BLaER1 (cell line): ENCODE measurements around the gene TSPAN18.

Experiments used
- H3K27ac ChIP-seq: shearing (Covaris generic); formaldehyde crosslinking; 2 replicates; pipeline ENCODE4 v1.8.1; 2022
- H3K27me3 ChIP-seq: shearing (Covaris generic); formaldehyde crosslinking; 2 replicates; pipeline ENCODE4 v1.8.1; 2022
- H3K36me3 ChIP-seq: shearing (Covaris generic); formaldehyde crosslinking; 2 replicates; pipeline ENCODE4 v1.8.1; 2022
- H3K4me1 ChIP-seq: shearing (Covaris generic); formaldehyde crosslinking; 2 replicates; pipeline ENCODE4 v1.8.1; 2022
- H3K4me2 ChIP-seq: shearing (Covaris generic); formaldehyde crosslinking; 2 replicates; pipeline ENCODE4 v1.8.1; 2022
- H3K4me3 ChIP-seq: shearing (Covaris generic); formaldehyde crosslinking; 2 replicates; pipeline ENCODE4 v1.8.1; 2022
- H3K9ac ChIP-seq: shearing (Covaris generic); formaldehyde crosslinking; 2 replicates; pipeline ENCODE4 v1.8.1; 2022
- H3K9me3 ChIP-seq: shearing (Covaris generic); formaldehyde crosslinking; 2 replicates; pipeline ENCODE4 v1.8.1; 2022
- H4K20me1 ChIP-seq: shearing (Covaris generic); formaldehyde crosslinking; 2 replicates; pipeline ENCODE4 v1.8.1; 2022
- Cebpa-rat ChIP-seq: shearing (Covaris generic); IDR thresholded peaks from 2 replicates; pipeline ENCODE4 v1.8.1; 2022

Gene TSPAN18

DNA sequence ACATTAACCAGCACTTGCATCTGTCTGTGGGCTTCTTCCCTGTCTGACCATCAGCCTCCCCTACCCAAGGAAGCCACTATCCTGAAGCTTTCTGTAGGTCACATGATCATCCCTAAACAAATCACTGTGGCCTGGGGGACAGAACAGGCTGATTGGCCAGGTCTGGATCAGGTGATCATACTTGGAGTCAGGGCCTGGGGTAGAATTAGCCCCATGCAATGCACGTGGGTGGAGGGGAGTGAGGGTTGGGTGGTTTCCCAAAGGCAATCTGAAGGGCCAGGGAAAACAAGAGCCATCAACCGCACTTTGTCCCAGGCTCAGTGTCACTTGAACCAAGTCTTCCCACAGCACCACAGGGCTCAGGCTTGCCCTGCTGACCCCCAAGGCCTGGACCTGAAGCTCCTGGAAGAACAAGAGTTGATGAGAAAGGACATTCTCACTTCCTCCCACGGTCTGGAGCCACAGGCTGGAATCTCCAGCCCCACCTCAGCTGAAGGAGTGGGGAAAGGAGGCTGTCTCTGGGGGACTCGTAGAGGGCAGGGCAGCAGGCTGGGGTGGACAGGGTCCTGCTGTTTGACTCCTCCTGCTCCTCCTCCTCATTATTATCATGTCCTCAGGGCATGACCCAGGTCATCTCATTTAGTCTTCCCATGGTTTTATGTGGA, 31.5 kb upstream of the TSPAN18 start:
- Histone ChIP-seq H3K27me3 (peaks cover 25% of the 10 kb centered on the region), H4K20me1 (no peaks in the 10 kb centered on the region)

DNA sequence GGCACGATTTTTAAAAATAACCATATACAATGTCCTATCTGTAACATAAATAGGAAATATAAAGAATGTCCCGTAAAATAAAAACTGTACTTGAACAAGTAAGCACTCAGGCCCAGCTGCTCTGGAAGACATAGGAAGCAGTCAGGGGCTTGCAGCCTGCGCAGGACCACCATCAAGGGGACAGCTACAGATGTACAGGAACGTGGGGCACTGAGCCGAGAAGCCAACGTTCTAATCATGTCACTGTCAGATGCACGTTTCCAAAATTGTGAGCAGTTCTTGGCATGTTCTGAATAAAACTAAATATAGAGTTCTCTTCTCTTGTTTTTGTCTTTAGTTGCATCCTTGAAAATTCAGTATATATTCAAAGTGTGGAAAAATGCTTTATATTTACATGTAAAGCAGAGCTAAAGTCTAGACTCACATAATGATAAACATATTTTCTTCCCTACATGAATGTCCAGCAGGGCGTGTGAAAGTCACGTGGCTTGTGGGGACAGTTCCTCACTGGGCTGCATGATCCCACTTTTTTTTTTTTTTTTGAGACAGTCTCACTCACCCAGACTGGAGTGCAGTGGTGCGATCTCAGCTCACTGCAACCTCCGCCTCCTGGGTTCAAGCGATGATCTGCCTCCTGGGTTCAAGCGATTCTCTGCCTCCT, 28.4 kb upstream of the TSPAN18 start:
- H3K9ac ChIP-seq: no peak overlapping the region
- no peak overlapping the region for H3K4me2 ChIP-seq
- no peak overlapping the region for H3K4me3 ChIP-seq
- H4K20me1 ChIP-seq: no peaks in the 10 kb centered on the region
- H3K27ac ChIP-seq: no peak overlapping the region
- peaks cover 4% of the 10 kb centered on the region for H3K9me3 ChIP-seq
- H3K36me3 ChIP-seq: no peaks in the 10 kb centered on the region
- peaks cover 25% of the 10 kb centered on the region for H3K27me3 ChIP-seq
- H3K4me1 ChIP-seq: no peaks in the 10 kb centered on the region
- TF ChIP-seq Cebpa-rat: no peak

More for the DNA sequence above, 31.5 kb upstream of the TSPAN18 start:
- TF ChIP-seq Cebpa-rat: no peak
- H3K4me2 ChIP-seq: no peak overlapping the region
- H3K27ac ChIP-seq: no peak overlapping the region
- no peak overlapping the region for H3K4me3 ChIP-seq
- H3K9me3 ChIP-seq: no peaks in the 10 kb centered on the region
- no peak overlapping the region for H3K9ac ChIP-seq
- H3K4me1 ChIP-seq: no peaks in the 10 kb centered on the region
- no peaks in the 10 kb centered on the region for H3K36me3 ChIP-seq

DNA sequence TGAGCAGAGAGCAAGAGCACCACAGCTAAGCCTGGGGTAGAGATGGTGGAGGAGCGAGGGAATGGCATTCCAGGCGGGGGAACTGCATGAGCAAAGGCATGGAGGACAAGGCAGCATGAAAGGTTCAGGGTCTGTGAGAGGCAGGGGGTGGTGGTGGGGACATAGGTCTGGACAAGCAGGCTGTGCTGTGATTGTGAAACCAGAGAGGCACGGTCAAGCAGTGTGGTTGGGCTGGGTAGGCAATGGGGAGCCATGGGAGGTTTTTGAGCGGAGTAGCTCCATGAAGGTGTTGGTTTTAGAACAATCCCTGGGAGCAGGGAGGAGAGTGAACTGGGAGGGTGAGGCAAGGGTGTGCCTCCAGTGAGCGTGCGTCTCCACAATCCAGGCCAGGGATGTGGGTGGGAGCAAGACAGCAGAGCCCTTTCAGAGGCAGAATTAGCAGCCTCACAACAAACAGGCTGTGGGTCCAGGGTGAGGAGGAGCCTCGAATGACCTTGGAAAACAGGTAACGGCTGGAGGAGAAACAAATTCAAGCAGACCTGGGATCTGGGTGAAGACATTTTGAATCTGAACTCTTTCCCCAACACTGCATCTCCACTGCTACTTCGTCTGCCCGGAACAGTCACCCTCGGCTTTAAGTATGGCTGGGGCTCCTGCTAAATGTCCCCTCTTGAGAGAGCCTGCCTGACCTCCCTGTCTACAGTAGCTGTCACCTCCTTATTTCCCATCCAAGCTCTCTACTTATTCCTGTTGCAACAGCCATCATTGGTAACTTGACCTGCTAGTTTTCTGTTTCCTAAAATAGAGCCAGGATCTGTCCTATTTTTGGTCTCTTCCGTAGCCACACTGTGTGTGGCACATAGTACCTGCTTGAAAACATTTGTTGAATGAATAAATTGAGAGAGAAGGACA, 27.0 kb upstream of the TSPAN18 start:
- peaks cover 13% of the 10 kb centered on the region for H3K9me3 ChIP-seq
- no peaks in the 10 kb centered on the region for H3K36me3 ChIP-seq
- H3K9ac ChIP-seq: no peak overlapping the region
- no peak overlapping the region for H3K4me2 ChIP-seq
- no peak overlapping the region for H3K4me3 ChIP-seq
- peaks cover 25% of the 10 kb centered on the region for H3K27me3 ChIP-seq
- H4K20me1 ChIP-seq: no peaks in the 10 kb centered on the region
- H3K4me1 ChIP-seq: no peaks in the 10 kb centered on the region
- TF ChIP-seq Cebpa-rat: no peak
- no peak overlapping the region for H3K27ac ChIP-seq

DNA sequence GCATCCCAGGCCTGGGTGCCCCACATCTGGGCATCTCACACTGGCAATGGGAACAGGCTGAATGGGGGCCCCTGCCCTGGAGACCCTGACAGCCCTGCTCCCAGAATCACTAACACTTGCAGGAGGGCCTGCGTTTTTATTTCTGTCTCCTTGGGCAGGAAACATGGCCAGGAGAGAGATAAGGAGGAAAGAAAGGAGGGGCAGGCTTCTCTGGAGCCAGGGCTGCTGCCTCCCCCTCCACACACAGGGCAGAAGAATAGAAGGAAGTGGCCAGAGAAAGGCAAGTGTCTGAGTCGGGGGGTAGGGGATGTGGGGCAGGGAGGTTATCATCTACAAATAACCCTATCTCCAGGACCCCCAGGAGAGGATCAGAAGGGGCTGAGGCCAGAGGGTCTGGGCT, 25.5 kb upstream of the TSPAN18 start:
- no peaks in the 10 kb centered on the region for H3K36me3 ChIP-seq
- H4K20me1 ChIP-seq: no peaks in the 10 kb centered on the region
- H3K9me3 ChIP-seq: peaks cover 13% of the 10 kb centered on the region
- H3K9ac ChIP-seq: no peak overlapping the region
- H3K4me2 ChIP-seq: no peak overlapping the region
- no peaks in the 10 kb centered on the region for H3K4me1 ChIP-seq
- no peak overlapping the region for H3K27ac ChIP-seq
- no peak for TF ChIP-seq Cebpa-rat
- H3K27me3 ChIP-seq: peaks cover 25% of the 10 kb centered on the region
- H3K4me3 ChIP-seq: no peak overlapping the region

- no peak for TF ChIP-seq Cebpa-rat
- Histone ChIP-seq H3K36me3 (no peaks in the 10 kb centered on the region), H3K27ac (no peak overlapping the region), H3K9me3 (peaks cover 19% of the 10 kb centered on the region), H3K4me3 (no peak overlapping the region), H4K20me1 (no peaks in the 10 kb centered on the region), H3K4me2 (no peak overlapping the region), H3K4me1 (no peaks in the 10 kb centered on the region), H3K9ac (no peak overlapping the region), H3K27me3 (peaks cover 19% of the 10 kb centered on the region)
Measured at GRCh38 chr11:44702889-44703288, 23.9 kb upstream of the TSPAN18 start.

DNA sequence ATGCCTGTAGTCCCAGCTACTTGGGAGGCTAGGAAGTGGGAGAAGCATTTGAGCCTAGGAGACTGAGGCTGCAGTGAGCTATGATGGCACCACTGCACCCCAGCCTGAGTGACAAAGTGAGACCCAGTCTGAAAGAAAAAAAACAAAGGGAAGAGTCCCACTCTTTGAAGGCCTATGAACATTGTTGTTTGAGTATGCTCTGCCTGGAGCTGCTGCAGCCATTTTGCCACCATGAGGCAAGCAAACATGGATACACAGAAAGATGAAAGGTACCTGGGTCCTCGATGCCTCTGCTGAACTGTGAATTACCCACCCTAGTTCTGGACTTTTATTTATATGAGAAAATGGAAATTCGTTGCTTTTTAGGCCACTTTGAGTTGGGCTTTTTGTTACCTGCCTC, 19.7 kb upstream of the TSPAN18 start:
- H3K9me3 ChIP-seq: peaks cover 34% of the 10 kb centered on the region

GRCh38 chr11:44708009-44708408, 18.8 kb upstream of the TSPAN18 start:
- Histone ChIP-seq H3K27me3 (no peaks in the 10 kb centered on the region), H3K4me2 (no peak overlapping the region), H3K9me3 (peaks cover 33% of the 10 kb centered on the region), H3K4me1 (peaks cover 20% of the 10 kb centered on the region), H3K27ac (no peak overlapping the region), H4K20me1 (no peaks in the 10 kb centered on the region), H3K9ac (no peak overlapping the region), H3K4me3 (no peak overlapping the region), H3K36me3 (no peaks in the 10 kb centered on the region)
- no peak for TF ChIP-seq Cebpa-rat

More for the DNA sequence above, 19.7 kb upstream of the TSPAN18 start:
- H4K20me1 ChIP-seq: no peaks in the 10 kb centered on the region
- H3K4me3 ChIP-seq: no peak overlapping the region
- no peak overlapping the region for H3K4me2 ChIP-seq
- H3K27ac ChIP-seq: no peak overlapping the region
- H3K4me1 ChIP-seq: peaks cover 20% of the 10 kb centered on the region
- no peak for TF ChIP-seq Cebpa-rat
- no peaks in the 10 kb centered on the region for H3K27me3 ChIP-seq
- H3K36me3 ChIP-seq: no peaks in the 10 kb centered on the region
- H3K9ac ChIP-seq: no peak overlapping the region

DNA sequence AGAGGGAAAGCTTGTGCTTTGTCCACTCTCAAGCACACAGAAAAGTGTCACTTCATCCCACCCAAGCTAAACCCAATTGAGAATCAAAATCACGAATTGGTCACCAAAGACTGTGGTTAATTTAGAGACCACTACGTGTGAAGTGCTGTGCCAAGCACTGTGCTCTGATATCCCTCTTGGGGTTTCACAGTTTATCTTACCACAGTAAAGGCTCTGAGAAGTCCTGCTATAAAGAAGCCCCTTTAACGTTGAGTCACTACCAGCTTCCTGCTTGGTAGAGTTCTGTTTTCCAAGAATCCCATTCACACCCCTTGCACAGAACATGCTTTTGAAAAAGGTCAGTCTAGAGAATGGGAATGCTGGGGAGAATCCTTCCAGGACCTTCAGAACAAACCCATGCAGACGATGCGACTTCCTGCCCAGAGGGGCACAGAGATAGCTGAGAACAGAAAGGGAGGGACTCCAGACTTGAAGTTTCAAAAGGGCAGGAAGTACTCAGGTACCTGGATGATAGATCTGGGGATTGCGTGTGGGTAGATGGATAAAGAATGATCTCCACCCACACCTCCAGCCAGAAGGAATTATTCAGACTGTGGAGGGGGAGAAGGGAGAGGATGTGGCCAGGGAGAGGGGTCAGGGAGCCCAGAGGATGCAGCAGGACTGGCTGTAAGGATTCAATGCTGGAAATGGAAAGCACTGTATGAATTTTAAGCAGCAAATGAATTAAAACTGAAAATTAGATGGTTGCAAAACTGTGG, 18.1 kb upstream of the TSPAN18 start:
- no peaks in the 10 kb centered on the region for H3K36me3 ChIP-seq
- H4K20me1 ChIP-seq: no peaks in the 10 kb centered on the region
- H3K4me1 ChIP-seq: peaks cover 20% of the 10 kb centered on the region
- no peak for TF ChIP-seq Cebpa-rat
- H3K4me2 ChIP-seq: no peak overlapping the region
- peaks cover 27% of the 10 kb centered on the region for H3K9me3 ChIP-seq
- H3K4me3 ChIP-seq: no peak overlapping the region
- H3K9ac ChIP-seq: no peak overlapping the region
- no peak overlapping the region for H3K27ac ChIP-seq
- H3K27me3 ChIP-seq: no peaks in the 10 kb centered on the region

DNA sequence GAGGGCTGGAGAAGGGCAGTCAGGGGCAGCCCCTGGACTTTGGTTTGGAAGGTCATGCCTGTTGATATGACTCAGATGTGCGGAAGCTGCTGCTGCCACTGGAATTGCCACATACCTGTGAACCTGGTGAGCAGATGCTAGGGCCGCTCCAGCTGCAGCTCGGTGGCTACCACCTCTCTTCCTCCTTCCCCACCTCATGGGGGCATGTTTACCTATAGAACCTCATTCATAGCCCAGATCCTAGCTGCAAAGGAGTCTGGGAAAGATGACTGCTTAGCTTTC, 17.5 kb upstream of the TSPAN18 start:
- TF ChIP-seq Cebpa-rat: no peak
- no peaks in the 10 kb centered on the region for H3K36me3 ChIP-seq
- no peak overlapping the region for H3K27ac ChIP-seq
- no peaks in the 10 kb centered on the region for H4K20me1 ChIP-seq
- peak overlapping the region; percentile 11; the same call in 1 of the 2 replicates for H3K4me2 ChIP-seq
- H3K9ac ChIP-seq: no peak overlapping the region
- no peaks in the 10 kb centered on the region for H3K27me3 ChIP-seq
- H3K4me3 ChIP-seq: no peak overlapping the region
- H3K4me1 ChIP-seq: peaks cover 20% of the 10 kb centered on the region
- H3K9me3 ChIP-seq: peaks cover 21% of the 10 kb centered on the region
